NCI-H526 (cell line): ENCODE measurements around the gene RBP2.

ENCODE experiments used
- DNase-seq, 2 experiments: peaks; one replicate each; lab custom pipeline; 2025; lab: John Stamatoyannopoulos, UW

Gene RBP2

GRCh38 chr3:139480585-139480984, 4.3 kb upstream of the RBP2 start:
- no peak for DNase-seq

GRCh38 chr3:139477710-139478640, 1.7 kb upstream of the RBP2 start:
- no peak for DNase-seq

GRCh38 chr3:139473155-139473771, 3.1 kb downstream of the RBP2 start:
- DNase-seq: no peak

GRCh38 chr3:139472380-139473010, 3.8 kb downstream of the RBP2 start:
- peak; percentile 16 to 21 for DNase-seq

GRCh38 chr3:139470199-139470598, 6.1 kb downstream of the RBP2 start:
- no peak for DNase-seq

GRCh38 chr3:139468399-139468798, 7.9 kb downstream of the RBP2 start:
- peak in 1 of 2 experiments; percentile 20 for DNase-seq

GRCh38 chr3:139466360-139466759, 10.0 kb downstream of the RBP2 start:
- no peak for DNase-seq

- DNase-seq: no peak
Observed at GRCh38 chr3:139465636-139466035, 10.7 kb downstream of the RBP2 start.

GRCh38 chr3:139463466-139463865, 12.8 kb downstream of the RBP2 start:
- DNase-seq: no peak

- peak in 1 of 2 experiments; percentile 8 for DNase-seq
Observed at GRCh38 chr3:139460529-139460928, 15.8 kb downstream of the RBP2 start.

- DNase-seq: no peak
Observed at GRCh38 chr3:139460076-139460475, 16.2 kb downstream of the RBP2 start.

- no peak for DNase-seq
Observed at GRCh38 chr3:139458348-139458747, 18.0 kb downstream of the RBP2 start.

- DNase-seq: no peak
Observed at GRCh38 chr3:139457066-139457465, 19.2 kb downstream of the RBP2 start.

- DNase-seq: no peak
Observed at GRCh38 chr3:139456386-139456785, 19.9 kb downstream of the RBP2 start.

GRCh38 chr3:139455855-139456254, 20.5 kb downstream of the RBP2 start:
- no peak for DNase-seq

- no peak for DNase-seq
Observed at GRCh38 chr3:139455206-139455605, 21.1 kb downstream of the RBP2 start.

GRCh38 chr3:139454346-139454745, 22.0 kb downstream of the RBP2 start:
- DNase-seq: no peak

GRCh38 chr3:139450159-139450558, 26.2 kb downstream of the RBP2 start:
- no peak for DNase-seq

- DNase-seq: no peak
Observed at GRCh38 chr3:139449566-139449965, 26.8 kb downstream of the RBP2 start.

GRCh38 chr3:139448104-139448503, 28.2 kb downstream of the RBP2 start:
- no peak for DNase-seq

GRCh38 chr3:139447486-139447885, 28.8 kb downstream of the RBP2 start:
- DNase-seq: no peak

- no peak for DNase-seq
Observed at GRCh38 chr3:139444446-139444845, 31.9 kb downstream of the RBP2 start.

GRCh38 chr3:139443186-139443585, 33.1 kb downstream of the RBP2 start:
- no peak for DNase-seq
